HUDEP-2 (cell line): ENCODE data around the gene TMEM88.

Experiments
- DNase-seq, 76 experiments: peaks; one replicate each; lab custom pipeline; 2025; ENCODE audit not compliant: unreplicated experiment in 76 of 76; lab: John Stamatoyannopoulos, UW

The TMEM88 gene

DNA sequence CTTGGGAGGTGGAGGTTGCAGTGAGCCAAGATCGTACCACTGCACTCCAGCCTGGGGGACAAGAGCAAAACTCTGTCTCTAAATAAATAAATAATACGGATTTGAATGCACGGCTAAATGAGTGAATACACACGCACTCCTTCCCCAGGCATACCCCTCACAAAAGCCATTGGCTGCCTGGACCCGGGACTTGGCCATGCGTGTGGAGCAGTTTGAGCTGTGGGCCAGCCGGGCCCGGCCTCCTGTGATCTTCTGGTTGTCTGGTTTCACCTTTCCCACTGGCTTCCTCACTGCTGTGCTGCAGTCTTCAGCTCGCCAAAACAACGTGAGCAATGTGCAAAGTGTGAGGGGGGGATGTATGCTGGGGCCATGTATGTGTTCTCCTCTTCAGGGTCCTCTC is 22.4 kb upstream of the TMEM88 start:
- DNase-seq: no peak

- DNase-seq: no peak
These were observed 21.7 kb upstream of the TMEM88 start for GRCh38 chr17:7833011-7833794.

- peak in 64 of 76 experiments; percentile 25 to 91 (median 81) for DNase-seq
These were observed 20.9 kb upstream of the TMEM88 start, which contains the start of gene KDM6B for GRCh38 chr17:7833795-7834541. Gene KDM6B (plus strand): TSS chr17:7834217. CDS start chr17:7845555, 11,338 bp downstream.

DNA sequence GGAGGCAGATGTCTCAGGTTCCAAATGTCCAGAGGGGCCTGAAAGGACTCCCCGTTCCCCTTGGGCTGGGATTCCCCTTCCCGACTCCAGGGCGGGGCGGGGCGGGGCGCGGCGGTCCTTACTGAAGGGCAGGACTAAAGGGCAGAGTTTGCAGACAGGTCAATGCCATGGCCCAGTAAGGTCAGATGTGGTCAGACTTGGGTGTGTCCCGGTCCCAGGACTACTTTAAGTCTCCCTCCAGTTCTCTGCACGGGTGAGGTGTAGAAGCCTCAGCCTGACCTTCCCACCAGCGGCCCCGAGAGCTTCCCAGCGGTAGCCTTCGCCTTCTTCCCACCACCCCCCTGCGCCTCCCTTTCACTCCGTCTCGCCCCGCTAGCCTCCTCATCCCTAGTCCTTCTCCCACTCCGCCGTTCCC is 20.3 kb upstream of the TMEM88 start:
- DNase-seq: peak in 40 of 76 experiments; percentile 14 to 85 (median 48)

DNA sequence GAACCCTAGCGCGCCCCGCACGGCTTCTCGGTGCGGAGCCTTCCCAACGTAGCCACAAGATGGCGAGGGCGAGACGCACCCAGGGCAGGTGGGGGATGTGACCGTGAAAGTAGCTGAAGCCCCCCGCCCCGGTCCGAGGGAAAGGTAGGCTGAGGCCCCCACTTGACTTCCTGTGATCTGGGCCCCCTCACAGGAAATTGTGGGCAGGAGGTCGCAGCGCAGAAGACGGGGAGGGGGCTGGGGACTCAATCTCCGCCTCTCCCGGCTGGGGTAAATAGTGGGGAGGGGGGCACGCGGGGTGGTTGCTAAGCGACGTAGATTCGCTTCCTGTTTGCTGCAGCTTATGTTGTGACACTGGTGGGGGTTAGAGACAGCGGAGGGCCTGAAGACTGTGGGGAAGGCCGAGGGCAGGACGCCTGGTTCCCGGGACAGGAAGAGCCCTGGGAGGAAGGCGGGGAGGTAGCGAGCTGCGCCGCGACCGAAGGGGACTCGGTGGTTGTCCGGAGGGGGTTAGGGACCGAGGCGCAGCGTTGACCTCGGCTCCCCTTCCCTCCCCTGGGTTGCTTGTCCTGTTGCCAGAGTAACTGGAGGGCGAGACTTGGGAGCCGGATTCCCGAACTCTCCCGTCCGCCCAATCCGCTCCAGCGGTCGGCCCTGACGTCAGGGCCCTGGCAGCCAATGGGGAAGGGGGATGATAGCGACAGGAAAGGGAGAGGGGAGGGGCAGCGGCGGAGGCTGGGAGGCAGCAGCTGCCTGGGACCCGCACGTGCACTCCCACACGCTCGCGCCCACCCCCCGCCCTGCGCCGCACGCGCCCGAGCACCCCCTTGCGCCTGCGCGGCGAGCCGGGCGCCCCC is 19.7 kb upstream of the TMEM88 start:
- peak in 70 of 76 experiments; percentile 50 to 95 (median 90) for DNase-seq

DNA sequence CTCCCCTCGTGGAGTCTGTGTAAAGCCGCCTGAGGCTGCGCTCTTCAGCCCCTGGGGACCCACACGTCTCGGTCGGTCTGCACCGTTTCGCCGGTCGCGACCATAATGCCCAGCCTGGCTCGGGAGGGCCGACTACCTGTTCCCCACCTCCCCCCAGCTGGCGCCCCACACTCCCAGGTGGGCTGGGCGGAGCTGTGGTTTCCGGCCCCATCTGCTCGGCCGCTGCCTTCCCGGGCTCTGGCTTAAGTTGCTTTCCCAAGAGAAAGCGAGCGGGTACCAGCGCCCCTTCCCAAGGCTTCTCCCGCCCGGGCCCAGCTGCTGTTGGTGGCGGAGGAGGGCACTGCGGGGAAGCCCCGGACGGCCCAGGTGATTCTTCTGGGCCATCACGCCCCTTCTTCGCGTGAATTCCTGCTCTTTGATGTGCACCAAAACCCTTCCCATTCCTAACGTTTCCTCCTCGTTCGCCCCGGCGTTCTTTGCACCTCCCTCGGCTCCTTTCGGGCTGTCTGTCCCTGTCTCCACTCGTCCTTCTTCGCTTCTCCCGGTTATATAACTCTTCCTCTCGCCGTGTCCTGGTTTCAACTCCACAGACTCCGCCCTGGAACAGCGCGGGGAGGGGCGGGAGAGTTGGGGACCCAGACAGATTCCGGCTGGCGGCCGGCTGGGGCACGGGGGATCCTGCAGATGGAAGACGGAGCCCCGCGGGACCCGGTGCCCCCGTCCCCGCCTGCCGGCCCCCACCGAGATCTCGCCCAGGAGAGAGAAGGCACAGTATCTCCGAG is 18.9 kb upstream of the TMEM88 start:
- peak in 4 of 76 experiments; percentile 24 to 52 (median 46) for DNase-seq

DNA sequence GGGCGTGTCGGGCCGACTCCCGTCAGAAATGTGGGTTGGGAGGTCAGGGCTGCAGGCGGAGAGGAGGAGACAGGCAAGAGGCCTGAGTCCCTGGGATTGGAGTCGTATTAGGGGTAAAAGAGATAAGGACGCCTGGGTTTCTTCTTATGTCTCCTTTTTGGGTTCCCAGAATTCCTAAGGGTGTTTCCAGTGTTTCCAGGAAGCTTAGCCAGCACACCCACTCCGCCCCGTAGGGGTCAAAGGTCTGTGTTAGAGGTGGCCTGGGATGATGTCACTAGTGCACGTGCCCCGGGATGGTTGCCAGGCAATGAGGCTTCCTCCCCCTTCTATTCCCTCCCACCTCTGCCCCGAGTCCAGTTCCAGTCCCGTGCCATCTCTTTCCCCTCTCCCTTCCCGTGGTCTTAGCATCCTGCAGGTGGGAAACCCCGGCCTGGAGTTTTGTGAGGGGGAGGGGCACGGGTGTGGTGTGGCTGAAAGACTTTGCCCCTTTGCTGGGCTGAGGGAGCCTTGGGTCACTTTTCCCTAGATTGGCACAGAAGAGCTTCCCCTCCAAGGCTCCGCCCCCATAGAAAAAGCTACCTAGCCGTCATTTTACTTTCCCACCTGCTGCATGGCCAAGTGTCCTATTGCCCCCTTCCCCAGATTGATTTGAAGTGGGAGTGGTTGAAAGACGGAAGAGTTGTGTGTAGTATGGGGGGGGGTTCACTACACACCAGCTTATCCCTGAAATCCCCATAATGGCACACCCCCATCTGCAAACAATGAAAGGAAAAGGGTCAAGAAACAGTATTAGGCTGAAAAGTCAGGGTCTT is 18.1 kb upstream of the TMEM88 start:
- peak in 72 of 76 experiments; percentile 42 to 97 (median 92) for DNase-seq

DNA sequence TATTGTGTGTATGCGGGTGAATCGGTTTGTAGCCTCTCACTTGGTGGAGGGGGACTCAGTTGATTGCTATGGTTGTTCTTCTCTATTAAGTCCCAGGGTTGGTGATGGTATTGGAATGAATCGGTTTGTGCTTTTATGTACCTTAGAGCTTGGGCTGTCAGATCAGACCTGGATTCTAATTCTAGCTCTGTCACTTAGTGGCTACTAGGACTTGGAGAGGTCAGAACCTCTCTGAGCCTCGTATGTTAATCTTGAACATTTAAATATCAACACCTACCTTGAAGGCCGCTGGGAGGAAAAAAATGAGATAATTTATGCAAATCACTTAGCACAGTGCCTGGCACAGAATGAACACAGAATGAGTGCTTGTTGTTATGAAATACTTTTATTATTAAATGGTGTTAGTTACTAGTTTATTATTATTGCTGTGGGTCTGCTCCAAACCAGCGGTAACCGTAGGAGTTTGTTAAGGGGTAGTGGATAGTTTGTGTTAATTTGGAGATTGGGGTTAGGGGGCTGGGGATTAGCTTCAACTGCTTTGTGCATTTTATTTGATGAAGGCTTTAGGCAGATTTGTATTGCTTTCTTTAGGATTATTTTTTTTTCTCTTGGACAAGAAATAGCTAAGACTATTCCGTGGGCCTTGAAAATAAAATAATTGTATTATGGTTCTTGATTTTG is 17.3 kb upstream of the TMEM88 start:
- DNase-seq: peak in 13 of 76 experiments; percentile 2 to 54 (median 15)

- peak in 51 of 76 experiments; percentile 11 to 81 (median 51) for DNase-seq
These were observed 16.5 kb upstream of the TMEM88 start for GRCh38 chr17:7838090-7839075.

- DNase-seq: peak in 17 of 76 experiments; percentile 3 to 26 (median 14)
These were observed 15.5 kb upstream of the TMEM88 start for GRCh38 chr17:7839190-7839875.

GRCh38 chr17:7839876-7840261 is 15.0 kb upstream of the TMEM88 start:
- DNase-seq: peak in 50 of 76 experiments; percentile 6 to 77 (median 43)

DNA sequence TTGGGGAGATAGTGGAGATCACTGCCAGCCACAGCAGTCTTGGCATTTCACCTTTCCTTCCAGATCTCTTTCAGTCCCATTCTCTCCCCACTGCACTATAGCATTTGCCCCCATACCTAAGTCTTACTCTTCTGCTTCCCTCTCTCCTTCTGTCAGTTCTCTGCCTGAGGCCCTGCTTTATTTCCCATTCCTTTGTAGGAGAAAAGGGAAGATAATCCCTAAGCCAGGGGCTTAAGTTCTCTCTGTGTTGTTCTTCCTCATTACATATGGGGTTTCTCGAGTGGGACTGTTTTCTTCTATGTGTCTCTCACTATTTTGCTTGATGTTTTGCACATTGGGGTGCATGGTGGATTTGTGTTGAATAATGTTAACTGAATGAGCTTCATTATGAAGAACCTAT is 14.4 kb upstream of the TMEM88 start:
- DNase-seq: no peak

- DNase-seq: no peak
These were observed 14.0 kb upstream of the TMEM88 start for GRCh38 chr17:7840875-7841274.

GRCh38 chr17:7841396-7841914 is 13.4 kb upstream of the TMEM88 start:
- peak in 58 of 76 experiments; percentile 40 to 87 (median 70) for DNase-seq

DNA sequence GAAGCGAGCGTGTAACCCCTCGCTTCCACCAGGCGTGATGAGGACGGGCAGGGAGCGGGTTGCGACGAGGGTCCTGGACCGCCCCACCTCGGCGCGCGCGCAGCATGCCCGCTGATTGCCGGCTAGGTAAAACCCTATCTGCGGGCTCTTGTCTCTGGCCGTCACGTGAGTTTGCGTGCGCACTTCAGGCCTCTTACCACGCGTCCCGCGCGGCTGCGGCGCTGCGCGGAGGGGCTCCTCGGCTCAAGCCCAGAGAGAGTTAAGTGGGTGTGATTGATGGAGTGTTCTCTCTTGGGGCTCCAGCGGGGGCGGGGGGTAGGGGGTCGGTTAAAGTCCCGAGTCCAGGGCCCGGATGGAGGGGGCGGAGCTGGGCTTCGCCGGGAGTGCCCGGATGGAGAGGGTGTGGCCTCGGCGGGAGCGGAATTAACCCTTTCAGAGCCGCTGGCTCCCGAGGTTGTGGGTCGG is 12.9 kb upstream of the TMEM88 start:
- DNase-seq: peak in 64 of 76 experiments; percentile 29 to 90 (median 69)
